ENCODE data around the gene CTBP2.
"Not testable (repeated sequence)": the region's sequence is repeated elsewhere in the genome, so short reads cannot be mapped to it uniquely, and the experiment has no call there.

CTBP2 gene

DNA sequence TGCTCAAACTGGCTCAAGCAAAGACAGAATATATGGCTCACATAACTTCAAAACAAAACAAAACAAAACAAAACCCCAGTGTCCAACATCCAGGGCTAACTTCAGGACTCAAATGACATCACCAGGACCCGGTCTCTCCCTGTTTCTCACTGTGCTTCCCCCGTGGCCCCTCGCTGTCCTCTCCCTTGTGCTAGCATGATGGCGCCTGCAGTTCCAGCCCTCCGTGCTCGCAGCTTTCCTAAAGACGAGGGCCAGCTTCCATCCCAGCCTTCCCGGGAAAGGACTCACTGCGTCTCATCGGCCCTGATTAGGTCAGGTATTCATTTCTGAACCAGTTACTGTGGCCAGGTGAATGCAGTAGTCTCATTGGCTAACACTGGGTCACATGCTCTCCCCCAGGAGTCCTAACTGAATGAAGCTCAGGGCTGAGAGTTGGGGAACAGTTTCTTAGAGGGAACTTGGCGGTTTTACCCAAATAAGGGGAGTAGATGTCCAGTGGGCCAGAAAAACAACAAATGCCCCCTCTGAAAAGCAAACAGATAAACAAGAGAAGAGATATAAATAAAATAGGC, 33.0 kb upstream of the CTBP2 start:
- no peak for FAIRE-seq
- TF ChIP-seq POLR2A (IDR thresholded peaks at IDR 0.05; ENCODE audit: low read depth, low read length) = no peak

GRCh38 chr10:125192620-125193019, 32.3 kb upstream of the CTBP2 start:
- no peak for TF ChIP-seq POLR2A (IDR thresholded peaks at IDR 0.05; ENCODE audit: low read depth, low read length)
- FAIRE-seq (no peak), DNase-seq (ENCODE audit: insufficient read length, low spot score) (no peak)

More for the DNA sequence above, 33.0 kb upstream of the CTBP2 start:
- no peak for DNase-seq (ENCODE audit: insufficient read length, low spot score)

- TF ChIP-seq POLR2A (IDR thresholded peaks at IDR 0.05; ENCODE audit: low read depth, low read length) = no peak
- no peak for FAIRE-seq
- no peak for DNase-seq (ENCODE audit: insufficient read length, low spot score)
Measured at GRCh38 chr10:125192005-125192404, 31.6 kb upstream of the CTBP2 start.

- no peak for TF ChIP-seq POLR2A (IDR thresholded peaks at IDR 0.05; ENCODE audit: low read depth, low read length)
- DNase-seq (ENCODE audit: insufficient read length, low spot score) (no peak), FAIRE-seq (no peak)
Measured at GRCh38 chr10:125190946-125191345, 30.6 kb upstream of the CTBP2 start.

DNA sequence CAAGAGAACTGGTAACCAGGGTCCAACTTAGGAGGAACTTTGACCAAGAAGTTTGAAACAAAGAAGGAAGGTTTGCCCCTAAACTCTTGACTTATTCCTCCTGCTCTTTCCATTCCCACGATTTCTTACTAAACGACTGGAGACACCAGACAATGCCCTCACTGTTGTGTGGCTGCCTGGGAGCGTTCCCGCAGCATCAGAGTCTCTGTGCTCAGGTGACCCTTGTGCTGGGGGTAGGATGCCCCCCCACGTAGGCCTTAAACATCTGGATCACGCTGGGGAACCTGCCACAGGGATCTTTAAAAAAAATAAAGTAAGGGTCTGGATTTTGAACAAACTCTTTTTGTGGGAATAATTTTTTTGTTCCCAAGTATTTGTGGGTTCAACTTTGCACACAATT, 30.1 kb upstream of the CTBP2 start:
- no peak for FAIRE-seq
- no peak for TF ChIP-seq POLR2A (IDR thresholded peaks at IDR 0.05; ENCODE audit: low read depth, low read length)
- DNase-seq (ENCODE audit: insufficient read length, low spot score) = no peak

DNA sequence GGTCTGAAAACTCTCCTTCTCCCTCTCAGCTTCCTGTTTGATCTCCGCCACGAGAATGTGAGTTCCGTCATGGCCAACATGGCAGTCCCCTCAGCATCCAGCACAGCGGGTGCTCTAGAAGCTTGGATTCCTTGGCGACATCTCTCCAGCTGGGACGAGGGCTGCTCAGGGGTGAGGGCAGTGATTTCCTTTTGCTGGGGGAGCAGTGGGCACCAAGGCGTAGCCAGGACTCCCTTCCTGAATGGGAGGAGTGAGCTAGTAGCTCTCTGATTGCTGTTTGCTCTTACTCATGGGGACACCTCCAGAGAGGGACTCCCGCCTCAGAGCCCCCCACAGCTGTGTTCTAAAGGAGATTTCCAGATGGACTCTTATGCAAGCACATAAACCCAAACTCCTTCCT, 28.8 kb upstream of the CTBP2 start:
- FAIRE-seq = no peak
- no peak for DNase-seq (ENCODE audit: insufficient read length, low spot score)
- no peak for TF ChIP-seq POLR2A (IDR thresholded peaks at IDR 0.05; ENCODE audit: low read depth, low read length)

- no peak for TF ChIP-seq POLR2A (IDR thresholded peaks at IDR 0.05; ENCODE audit: low read depth, low read length)
- FAIRE-seq = no peak
- no peak for DNase-seq (ENCODE audit: insufficient read length, low spot score)
Measured at GRCh38 chr10:125187238-125188194, 27.2 kb upstream of the CTBP2 start.

DNA sequence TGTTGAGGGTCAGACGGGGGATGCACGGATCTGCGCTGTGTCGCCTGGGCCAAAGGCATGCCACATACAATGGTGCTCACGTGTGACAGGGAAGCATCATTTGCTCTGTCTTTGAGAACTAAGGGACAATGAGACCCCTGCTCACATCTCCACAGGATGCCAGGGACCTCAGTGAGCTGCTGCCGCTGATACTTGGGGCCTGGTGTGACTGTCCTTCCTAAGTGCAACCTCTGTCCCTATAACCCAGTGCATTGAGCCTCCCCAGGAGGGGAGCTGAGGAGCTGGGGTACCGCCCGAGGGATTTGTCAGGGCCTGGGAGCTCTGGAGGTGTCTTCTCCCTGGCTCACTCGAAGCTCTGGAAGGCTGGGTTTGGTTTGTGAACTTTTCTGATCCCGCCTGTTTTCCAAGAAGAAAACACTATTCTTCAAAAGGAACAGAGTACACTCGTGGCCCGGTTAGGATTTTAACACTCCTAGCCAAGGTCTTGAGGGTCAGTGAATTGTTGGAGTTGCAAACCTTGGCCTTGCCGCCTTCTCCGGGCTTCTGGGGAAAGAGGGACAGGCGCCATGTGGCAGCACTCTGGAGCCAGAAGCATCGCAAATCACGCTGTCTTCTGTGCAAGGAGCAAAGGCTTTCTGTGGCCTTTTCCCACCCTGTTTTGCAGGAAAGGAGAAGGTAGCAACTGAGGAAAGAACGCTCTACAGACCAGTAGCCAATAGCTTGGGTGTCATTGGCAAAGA, 26.2 kb upstream of the CTBP2 start:
- TF ChIP-seq POLR2A (IDR thresholded peaks at IDR 0.05; ENCODE audit: low read depth, low read length) = no peak
- no peak for FAIRE-seq
- no peak for DNase-seq (ENCODE audit: insufficient read length, low spot score)

GRCh38 chr10:125179107-125179506, 18.7 kb upstream of the CTBP2 start:
- DNase-seq (ENCODE audit: insufficient read length, low spot score); FAIRE-seq: not testable (repeated sequence)

DNA sequence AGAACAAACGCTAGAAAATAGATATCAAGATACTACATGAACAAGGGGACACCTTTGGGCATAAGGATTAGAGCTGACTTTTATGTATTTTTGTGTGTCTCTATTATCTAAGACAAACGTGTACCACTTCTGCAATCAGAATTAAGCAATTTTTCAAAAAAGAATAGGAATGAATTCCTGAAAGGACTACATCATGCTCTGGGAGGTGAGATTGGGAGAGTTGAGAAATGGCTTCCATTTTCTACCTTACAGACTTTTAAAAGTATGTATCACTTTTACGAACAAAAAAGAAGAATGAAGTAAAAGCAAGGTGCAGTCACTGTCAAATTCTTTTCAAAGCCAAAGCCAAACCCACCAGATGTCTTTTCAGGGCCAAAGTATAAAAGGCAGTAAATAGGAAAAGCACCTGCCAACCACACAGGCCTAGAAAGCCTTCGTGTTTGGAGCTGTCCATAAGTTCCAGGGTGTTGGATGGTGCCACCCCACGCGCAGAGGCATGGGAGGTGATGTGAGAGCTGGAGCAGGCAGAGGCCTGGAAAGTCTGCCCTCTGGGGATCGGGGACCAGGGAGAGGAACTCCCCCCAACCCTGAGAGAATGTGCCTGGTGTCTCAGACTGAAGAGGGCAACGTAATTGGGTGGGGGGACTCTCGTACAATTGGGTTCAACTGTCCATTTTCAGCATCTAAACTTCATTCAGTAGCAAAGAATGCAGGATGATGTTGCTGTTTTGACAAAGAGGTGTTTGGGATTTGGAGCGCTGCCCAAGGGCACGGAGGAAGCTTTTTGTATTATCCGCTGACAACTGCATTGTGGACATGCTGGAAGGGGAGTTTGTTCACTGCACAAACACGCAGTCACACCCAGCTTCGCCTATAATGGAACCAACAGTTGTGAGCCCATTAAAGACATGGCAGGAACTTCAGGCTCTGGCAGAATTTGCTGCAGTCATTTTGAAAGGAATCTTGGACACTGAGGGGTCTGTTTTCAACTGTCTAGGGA, 17.6 kb upstream of the CTBP2 start:
- FAIRE-seq = no peak

GRCh38 chr10:125175807-125176206, 15.4 kb upstream of the CTBP2 start:
- no peak for TF ChIP-seq POLR2A (IDR thresholded peaks at IDR 0.05; ENCODE audit: low read depth, low read length)
- FAIRE-seq (no peak), DNase-seq (ENCODE audit: insufficient read length, low spot score) (no peak)

More for the DNA sequence above, 17.6 kb upstream of the CTBP2 start:
- TF ChIP-seq POLR2A (IDR thresholded peaks at IDR 0.05; ENCODE audit: low read depth, low read length) = no peak
- no peak for DNase-seq (ENCODE audit: insufficient read length, low spot score)

DNA sequence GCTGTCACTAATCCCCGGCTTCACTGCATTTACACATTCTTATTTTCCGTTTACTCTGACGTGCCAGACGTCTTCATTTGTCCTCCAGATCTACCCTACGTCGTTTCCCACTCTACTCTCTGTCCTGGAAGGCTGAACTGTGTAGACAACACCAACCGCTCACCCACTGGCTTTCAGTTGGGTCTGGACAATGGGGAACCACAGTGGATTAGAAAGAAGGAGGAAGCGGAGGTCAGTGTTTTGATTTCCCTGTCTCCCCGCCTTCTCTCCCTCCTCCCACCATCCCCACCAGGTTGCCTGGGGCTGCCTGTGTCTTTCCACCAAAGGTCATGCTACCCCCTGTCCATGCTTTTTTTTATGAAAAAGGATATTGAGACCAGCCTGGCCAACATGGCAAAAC, 14.0 kb upstream of the CTBP2 start:
- DNase-seq (ENCODE audit: insufficient read length, low spot score) (no peak), FAIRE-seq (no peak)
- no peak for TF ChIP-seq POLR2A (IDR thresholded peaks at IDR 0.05; ENCODE audit: low read depth, low read length)

DNA sequence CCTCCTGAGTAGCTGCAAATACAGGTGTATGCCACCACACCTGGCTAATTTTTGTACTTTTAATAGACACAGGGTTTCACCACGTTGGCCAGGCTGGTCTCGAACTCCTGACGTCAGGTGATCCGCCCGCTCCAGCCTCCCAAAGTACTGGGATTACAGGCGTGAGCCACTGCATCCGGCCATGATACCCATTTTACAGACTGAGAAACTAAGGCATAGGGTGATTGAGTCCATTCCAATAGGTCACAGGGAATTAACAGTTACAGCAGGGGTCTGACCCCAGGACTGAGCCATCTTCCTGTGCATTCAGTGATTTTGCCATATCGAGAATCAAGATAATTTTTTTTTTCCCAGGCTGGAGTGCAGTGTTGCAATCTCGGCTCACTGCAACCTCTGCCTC, 12.3 kb upstream of the CTBP2 start:
- TF ChIP-seq POLR2A (IDR thresholded peaks at IDR 0.05; ENCODE audit: low read depth, low read length) = no peak
- FAIRE-seq (no peak), DNase-seq (ENCODE audit: insufficient read length, low spot score) (no peak)

Data from H54 (cell line).